Measurements from ENCODE around the gene CELF4. TPM values are rescaled to one million over a fixed set of nuclear protein-coding genes. Genes with fewer than 3 reads are reported as not detected.

Gene CELF4
- total RNA-seq, 1 donor, result not detected

GRCh38 chr18:37304012-37304680, 261.5 kb downstream of the CELF4 start:
- Histone ChIP-seq H3K4me3 (ENCODE audit: low read length) (no peak overlapping the region), H3K9me3 (ENCODE audit: low read depth, low read length) (no peaks in the 10 kb centered on the region), H3K27me3 (ENCODE audit: insufficient read depth, low read length) (no peaks in the 10 kb centered on the region), H3K4me1 (ENCODE audit: insufficient read depth, low read length) (no peaks in the 10 kb centered on the region)

- no peaks in the 10 kb centered on the region for H3K4me1 ChIP-seq (ENCODE audit: insufficient read depth, low read length)
These were observed 262.6 kb downstream of the CELF4 start for GRCh38 chr18:37303009-37303408.

GRCh38 chr18:37302519-37302918, 263.1 kb downstream of the CELF4 start:
- H3K4me3 ChIP-seq (ENCODE audit: low read length), result no peak overlapping the region
- H3K9me3 ChIP-seq (ENCODE audit: low read depth, low read length), result no peaks in the 10 kb centered on the region
- H3K4me1 ChIP-seq (ENCODE audit: insufficient read depth, low read length), result no peaks in the 10 kb centered on the region
- H3K27me3 ChIP-seq (ENCODE audit: insufficient read depth, low read length), result no peaks in the 10 kb centered on the region

More at GRCh38 chr18:37303009-37303408, 262.6 kb downstream of the CELF4 start:
- Histone ChIP-seq H3K9me3 (ENCODE audit: low read depth, low read length) (no peaks in the 10 kb centered on the region), H3K27me3 (ENCODE audit: insufficient read depth, low read length) (no peaks in the 10 kb centered on the region), H3K4me3 (ENCODE audit: low read length) (no peak overlapping the region)

- Histone ChIP-seq H3K4me3 (ENCODE audit: low read length) (no peak overlapping the region), H3K9me3 (ENCODE audit: low read depth, low read length) (no peaks in the 10 kb centered on the region), H3K4me1 (ENCODE audit: insufficient read depth, low read length) (no peaks in the 10 kb centered on the region), H3K27me3 (ENCODE audit: insufficient read depth, low read length) (no peaks in the 10 kb centered on the region)
These were observed 265.9 kb downstream of the CELF4 start for GRCh38 chr18:37299471-37300304.

- Histone ChIP-seq H3K27me3 (ENCODE audit: insufficient read depth, low read length) (no peaks in the 10 kb centered on the region), H3K4me1 (ENCODE audit: insufficient read depth, low read length) (no peaks in the 10 kb centered on the region), H3K9me3 (ENCODE audit: low read depth, low read length) (no peaks in the 10 kb centered on the region), H3K4me3 (ENCODE audit: low read length) (no peak overlapping the region)
These were observed 266.8 kb downstream of the CELF4 start for GRCh38 chr18:37298816-37299215.

GRCh38 chr18:37297106-37297505, 268.5 kb downstream of the CELF4 start:
- H3K27me3 ChIP-seq (ENCODE audit: insufficient read depth, low read length), result no peaks in the 10 kb centered on the region
- H3K9me3 ChIP-seq (ENCODE audit: low read depth, low read length), result no peaks in the 10 kb centered on the region
- no peak overlapping the region for H3K4me3 ChIP-seq (ENCODE audit: low read length)
- H3K4me1 ChIP-seq (ENCODE audit: insufficient read depth, low read length), result no peaks in the 10 kb centered on the region

- Histone ChIP-seq H3K4me1 (ENCODE audit: insufficient read depth, low read length) (no peaks in the 10 kb centered on the region), H3K27me3 (ENCODE audit: insufficient read depth, low read length) (no peaks in the 10 kb centered on the region), H3K4me3 (ENCODE audit: low read length) (no peak overlapping the region), H3K9me3 (ENCODE audit: low read depth, low read length) (no peaks in the 10 kb centered on the region)
These were observed 270.6 kb downstream of the CELF4 start for GRCh38 chr18:37294951-37295350.

GRCh38 chr18:37293359-37293758, 272.2 kb downstream of the CELF4 start:
- Histone ChIP-seq H3K4me1 (ENCODE audit: insufficient read depth, low read length) (no peaks in the 10 kb centered on the region), H3K4me3 (ENCODE audit: low read length) (no peak overlapping the region), H3K9me3 (ENCODE audit: low read depth, low read length) (no peaks in the 10 kb centered on the region), H3K27me3 (ENCODE audit: insufficient read depth, low read length) (no peaks in the 10 kb centered on the region)

GRCh38 chr18:37289423-37289822, 276.2 kb downstream of the CELF4 start:
- Histone ChIP-seq H3K27me3 (ENCODE audit: insufficient read depth, low read length) (no peaks in the 10 kb centered on the region), H3K4me3 (ENCODE audit: low read length) (no peak overlapping the region), H3K9me3 (ENCODE audit: low read depth, low read length) (no peaks in the 10 kb centered on the region), H3K4me1 (ENCODE audit: insufficient read depth, low read length) (no peaks in the 10 kb centered on the region)

GRCh38 chr18:37287601-37288000, 278.0 kb downstream of the CELF4 start:
- no peaks in the 10 kb centered on the region for H3K4me1 ChIP-seq (ENCODE audit: insufficient read depth, low read length)
- no peaks in the 10 kb centered on the region for H3K9me3 ChIP-seq (ENCODE audit: low read depth, low read length)
- H3K27me3 ChIP-seq (ENCODE audit: insufficient read depth, low read length), result no peaks in the 10 kb centered on the region
- H3K4me3 ChIP-seq (ENCODE audit: low read length), result no peak overlapping the region

- Histone ChIP-seq H3K27me3 (ENCODE audit: insufficient read depth, low read length) (no peaks in the 10 kb centered on the region), H3K9me3 (ENCODE audit: low read depth, low read length) (no peaks in the 10 kb centered on the region)
These were observed 278.8 kb downstream of the CELF4 start for GRCh38 chr18:37286801-37287200.

GRCh38 chr18:37285825-37286224, 279.8 kb downstream of the CELF4 start:
- Histone ChIP-seq H3K27me3 (ENCODE audit: insufficient read depth, low read length) (no peaks in the 10 kb centered on the region), H3K9me3 (ENCODE audit: low read depth, low read length) (no peaks in the 10 kb centered on the region), H3K4me1 (ENCODE audit: insufficient read depth, low read length) (no peaks in the 10 kb centered on the region), H3K4me3 (ENCODE audit: low read length) (no peak overlapping the region)

More at GRCh38 chr18:37286801-37287200, 278.8 kb downstream of the CELF4 start:
- no peaks in the 10 kb centered on the region for H3K4me1 ChIP-seq (ENCODE audit: insufficient read depth, low read length)
- no peak overlapping the region for H3K4me3 ChIP-seq (ENCODE audit: low read length)

GRCh38 chr18:37284260-37284659, 281.3 kb downstream of the CELF4 start:
- Histone ChIP-seq H3K9me3 (ENCODE audit: low read depth, low read length) (no peaks in the 10 kb centered on the region), H3K4me3 (ENCODE audit: low read length) (no peak overlapping the region), H3K4me1 (ENCODE audit: insufficient read depth, low read length) (no peaks in the 10 kb centered on the region), H3K27me3 (ENCODE audit: insufficient read depth, low read length) (no peaks in the 10 kb centered on the region)

GRCh38 chr18:37282386-37283037, 283.1 kb downstream of the CELF4 start:
- no peaks in the 10 kb centered on the region for H3K9me3 ChIP-seq (ENCODE audit: low read depth, low read length)
- no peak overlapping the region for H3K4me3 ChIP-seq (ENCODE audit: low read length)
- H3K27me3 ChIP-seq (ENCODE audit: insufficient read depth, low read length), result no peaks in the 10 kb centered on the region
- no peaks in the 10 kb centered on the region for H3K4me1 ChIP-seq (ENCODE audit: insufficient read depth, low read length)

- Histone ChIP-seq H3K4me1 (ENCODE audit: insufficient read depth, low read length) (no peaks in the 10 kb centered on the region), H3K9me3 (ENCODE audit: low read depth, low read length) (no peaks in the 10 kb centered on the region), H3K27me3 (ENCODE audit: insufficient read depth, low read length) (no peaks in the 10 kb centered on the region), H3K4me3 (ENCODE audit: low read length) (no peak overlapping the region)
These were observed 284.8 kb downstream of the CELF4 start for GRCh38 chr18:37280701-37281393.
